ENCODE data around the gene ABL2.
"Not testable (repeated sequence)": the region's sequence is repeated elsewhere in the genome, so short reads cannot be mapped to it uniquely, and the experiment has no call there.

Gene ABL2

DNA sequence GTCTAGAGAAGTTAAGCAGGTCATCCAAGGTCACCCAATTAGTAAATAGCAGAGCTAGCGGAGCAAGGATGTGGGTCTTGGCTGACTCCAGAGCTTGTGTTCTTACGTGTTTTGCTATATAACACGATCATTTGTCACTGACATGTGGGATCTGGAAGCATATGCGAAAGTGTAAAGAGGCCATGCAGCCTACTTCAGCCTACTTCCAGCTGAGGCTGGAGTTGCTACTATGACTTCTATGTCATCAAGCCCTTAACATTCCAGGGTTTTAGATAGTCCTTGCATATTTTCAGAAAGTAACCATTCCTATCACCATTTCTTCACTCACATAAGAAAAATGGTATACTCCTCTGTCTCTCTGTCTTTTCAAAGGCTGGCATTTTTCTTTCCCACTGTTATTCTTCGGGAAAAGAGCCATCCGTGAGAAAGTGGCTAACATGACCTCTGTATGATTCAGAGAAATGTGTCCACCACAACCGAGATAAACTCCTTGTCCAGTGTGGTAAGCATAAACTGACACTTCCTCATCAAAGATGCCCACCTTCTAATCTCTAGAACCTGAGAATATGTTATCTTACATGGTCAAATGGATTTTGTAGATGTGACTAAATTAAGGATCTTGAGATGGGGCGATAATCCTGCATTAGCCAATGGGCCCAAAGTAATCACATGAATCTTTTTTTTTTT is 24.0 kb upstream of the ABL2 start:
- H3K4me3 ChIP-seq (ENCODE audit: low read length) = no peak overlapping the region
- TF ChIP-seq, protein P1, sequence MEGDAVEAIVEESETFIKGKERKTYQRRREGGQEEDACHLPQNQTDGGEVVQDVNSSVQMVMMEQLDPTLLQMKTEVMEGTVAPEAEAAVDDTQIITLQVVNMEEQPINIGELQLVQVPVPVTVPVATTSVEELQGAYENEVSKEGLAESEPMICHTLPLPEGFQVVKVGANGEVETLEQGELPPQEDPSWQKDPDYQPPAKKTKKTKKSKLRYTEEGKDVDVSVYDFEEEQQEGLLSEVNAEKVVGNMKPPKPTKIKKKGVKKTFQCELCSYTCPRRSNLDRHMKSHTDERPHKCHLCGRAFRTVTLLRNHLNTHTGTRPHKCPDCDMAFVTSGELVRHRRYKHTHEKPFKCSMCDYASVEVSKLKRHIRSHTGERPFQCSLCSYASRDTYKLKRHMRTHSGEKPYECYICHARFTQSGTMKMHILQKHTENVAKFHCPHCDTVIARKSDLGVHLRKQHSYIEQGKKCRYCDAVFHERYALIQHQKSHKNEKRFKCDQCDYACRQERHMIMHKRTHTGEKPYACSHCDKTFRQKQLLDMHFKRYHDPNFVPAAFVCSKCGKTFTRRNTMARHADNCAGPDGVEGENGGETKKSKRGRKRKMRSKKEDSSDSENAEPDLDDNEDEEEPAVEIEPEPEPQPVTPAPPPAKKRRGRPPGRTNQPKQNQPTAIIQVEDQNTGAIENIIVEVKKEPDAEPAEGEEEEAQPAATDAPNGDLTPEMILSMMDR (conservative IDR thresholded peaks at IDR 0.05; ENCODE audit: low read depth, low read length) = no peak
- no peak for DNase-seq (ENCODE audit: low read depth)

DNA sequence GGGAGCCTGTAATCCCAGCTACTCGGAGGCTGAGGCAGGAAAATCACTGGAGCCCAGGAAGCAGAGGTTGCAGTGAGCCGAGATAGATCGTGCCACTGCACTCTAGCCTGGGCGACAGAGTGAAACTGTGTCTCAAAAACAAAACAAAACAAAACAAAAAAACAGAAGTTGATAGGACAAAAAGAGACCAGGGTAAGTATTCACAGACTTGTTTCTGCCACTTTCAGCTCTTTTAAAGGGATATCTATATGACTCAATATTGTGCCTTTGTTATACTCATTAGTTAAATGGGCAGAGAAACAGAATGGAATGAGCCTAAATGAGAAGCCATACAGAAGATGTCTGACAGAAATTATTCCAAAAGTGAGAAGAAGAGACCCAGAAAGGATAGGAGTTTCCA is 23.1 kb upstream of the ABL2 start:
- TF ChIP-seq, protein P1 (conservative IDR thresholded peaks at IDR 0.05; ENCODE audit: low read depth, low read length) = no peak
- no peak overlapping the region for H3K4me3 ChIP-seq (ENCODE audit: low read length)
- no peak for DNase-seq (ENCODE audit: low read depth)

DNA sequence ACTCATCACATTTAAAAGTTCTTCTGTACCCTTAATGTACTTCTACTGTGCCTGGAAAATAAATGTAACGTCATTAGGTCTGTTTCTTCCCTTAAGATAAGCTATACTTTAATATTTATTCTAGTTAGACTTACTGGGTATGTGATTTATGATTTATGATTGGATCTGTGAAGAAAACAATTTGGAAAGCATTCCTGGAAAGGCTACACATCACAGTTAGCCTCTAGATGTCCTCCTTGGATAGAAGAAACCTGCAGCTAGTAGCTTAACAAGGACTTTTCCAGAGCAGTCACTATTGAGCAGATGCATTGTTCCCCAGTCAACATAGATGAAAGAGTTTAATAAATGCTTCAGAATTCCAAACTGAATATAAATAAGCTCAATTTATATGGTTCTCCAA is 22.2 kb upstream of the ABL2 start:
- TF ChIP-seq, protein P1 (conservative IDR thresholded peaks at IDR 0.05; ENCODE audit: low read depth, low read length) = peak; percentile 56
- no peak for DNase-seq (ENCODE audit: low read depth)
- H3K4me3 ChIP-seq (ENCODE audit: low read length) = no peak overlapping the region

DNA sequence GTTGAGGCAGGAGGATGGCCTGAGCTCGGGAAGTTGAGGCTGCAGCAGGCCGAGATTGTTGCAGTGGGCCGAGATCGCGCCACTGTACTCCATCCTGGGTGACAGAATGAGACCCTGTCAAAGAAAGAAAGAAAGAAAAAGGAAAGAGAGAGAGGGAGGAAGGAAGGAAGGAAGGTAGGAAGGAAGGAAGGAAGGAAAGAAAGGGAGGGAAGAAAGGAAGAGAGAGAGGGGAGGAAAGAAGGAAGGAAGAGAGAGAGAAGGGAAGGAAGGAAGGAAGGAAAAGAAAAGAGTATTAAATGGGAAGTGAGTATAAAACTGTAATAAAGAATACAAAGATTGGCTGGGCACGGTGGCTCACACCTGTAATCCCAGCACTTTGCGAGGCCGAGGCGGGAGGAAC is 18.4 kb upstream of the ABL2 start:
- H3K4me3 ChIP-seq (ENCODE audit: low read length) = no peak overlapping the region
- no peak for DNase-seq (ENCODE audit: low read depth)
- TF ChIP-seq, protein P1 (conservative IDR thresholded peaks at IDR 0.05; ENCODE audit: low read depth, low read length) = no peak

DNA sequence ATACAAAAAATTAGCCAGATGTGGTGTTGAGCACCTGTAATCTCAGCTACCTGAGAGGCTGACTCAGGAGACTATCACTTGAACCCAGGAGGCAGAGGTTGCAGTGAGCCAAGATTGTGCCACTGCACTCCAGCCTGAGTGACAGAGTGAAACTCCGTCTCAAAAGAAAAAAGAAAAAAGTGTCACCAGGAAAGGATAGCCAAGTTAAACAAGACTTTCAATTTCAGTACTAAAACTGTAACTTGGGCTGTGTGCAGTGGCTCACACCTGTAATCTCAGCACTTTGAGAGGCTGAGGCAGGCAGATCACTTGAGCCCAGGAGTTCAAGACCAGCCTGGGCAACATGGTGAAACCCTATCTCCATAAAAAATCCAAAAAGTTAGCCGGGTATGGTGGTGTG is 15.9 kb upstream of the ABL2 start:
- not testable (repeated sequence) for DNase-seq (ENCODE audit: low read depth); H3K4me3 ChIP-seq (ENCODE audit: low read length)

DNA sequence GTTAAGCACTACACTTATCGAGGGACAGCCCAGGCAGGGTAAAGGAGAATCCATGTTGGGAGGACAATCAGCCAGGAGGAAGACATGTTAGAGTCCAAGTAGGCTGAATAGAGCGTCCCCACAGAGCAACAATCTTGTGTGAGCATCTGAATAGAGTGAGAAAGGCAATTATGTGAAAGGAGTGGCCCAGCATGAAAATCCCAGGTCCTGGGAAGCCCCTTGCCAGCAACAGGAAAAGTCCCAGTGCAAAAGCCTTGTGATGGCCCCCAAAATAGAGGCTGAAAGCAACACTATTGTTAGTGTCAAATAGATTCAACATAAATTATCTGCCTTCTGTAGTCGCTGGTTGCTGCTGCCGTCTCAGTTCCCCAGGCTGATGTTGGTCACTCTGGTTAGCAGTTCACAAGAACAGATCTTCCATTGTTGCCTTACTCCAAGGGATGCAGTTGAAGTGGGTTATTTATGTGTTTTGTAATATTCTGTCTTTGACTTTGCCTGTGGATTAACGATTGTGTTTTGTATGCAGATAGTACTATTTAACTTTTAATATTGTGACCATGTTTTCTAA is 12.1 kb upstream of the ABL2 start:
- H3K4me3 ChIP-seq (ENCODE audit: low read length) = no peak overlapping the region
- no peak for DNase-seq (ENCODE audit: low read depth)
- TF ChIP-seq, protein P1 (conservative IDR thresholded peaks at IDR 0.05; ENCODE audit: low read depth, low read length) = no peak

DNA sequence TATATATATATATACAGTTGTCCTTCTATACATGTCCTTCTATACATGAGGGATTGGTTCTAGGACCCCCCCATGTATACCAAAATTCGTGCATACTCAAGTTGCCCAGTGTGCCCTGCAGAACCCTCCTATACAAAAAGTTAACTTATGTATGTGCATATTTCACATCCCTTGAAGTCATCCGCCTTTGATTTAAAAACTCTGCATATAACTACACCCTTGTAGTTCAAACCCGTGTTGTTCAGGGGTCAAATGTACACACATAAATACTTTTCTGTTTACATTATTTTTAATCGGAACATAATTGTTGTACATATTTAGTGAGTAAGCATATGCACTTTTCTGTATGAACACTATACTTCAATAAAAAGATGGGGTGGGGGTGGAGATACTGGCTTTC is 7.7 kb upstream of the ABL2 start:
- TF ChIP-seq, protein P1 (conservative IDR thresholded peaks at IDR 0.05; ENCODE audit: low read depth, low read length) = no peak

More for the DNA sequence above, 7.7 kb upstream of the ABL2 start:
- DNase-seq (ENCODE audit: low read depth) = no peak
- H3K4me3 ChIP-seq (ENCODE audit: low read length) = no peak overlapping the region
